ENCODE data around the gene FMN1.

Gene FMN1

DNA sequence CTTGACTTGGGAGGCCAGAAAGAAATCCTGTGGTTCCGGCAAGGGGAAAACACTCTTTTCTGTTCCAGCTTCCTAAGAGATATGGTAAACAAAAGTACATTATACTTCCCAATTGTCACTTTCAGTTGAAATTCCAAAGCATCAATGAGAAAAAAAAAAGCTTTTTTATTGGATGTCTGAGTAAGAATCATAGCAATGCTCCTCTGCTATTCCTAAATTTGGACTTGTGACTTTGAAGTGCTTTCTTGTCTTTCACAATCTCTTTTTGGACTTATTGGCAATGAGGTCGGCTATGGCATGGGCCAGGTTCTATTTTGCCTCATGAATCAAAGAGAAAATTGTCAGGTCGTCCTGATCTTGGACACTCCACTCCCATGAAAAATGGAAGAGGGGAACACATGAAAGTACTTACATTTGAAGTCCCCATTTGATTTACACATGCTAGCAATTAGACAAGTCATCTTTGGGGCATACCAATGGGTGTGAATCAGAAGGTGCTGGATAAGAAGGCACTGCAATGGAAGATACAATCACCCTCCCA is 306.2 kb downstream of the FMN1 start:
- no peaks in the 10 kb centered on the region for H3K27me3 ChIP-seq (ENCODE audit: insufficient read depth, low read depth)
- H3K4me1 ChIP-seq (ENCODE audit: low read depth, poor library complexity, severe bottlenecking), result peaks cover 4% of the 10 kb centered on the region
- no peaks in the 10 kb centered on the region for H3K79me2 ChIP-seq (ENCODE audit: insufficient read depth, low read depth)
- no peak overlapping the region for H3K4me2 ChIP-seq
- no peaks in the 10 kb centered on the region for H4K20me1 ChIP-seq (ENCODE audit: insufficient read depth)
- no peaks in the 10 kb centered on the region for H3K36me3 ChIP-seq (ENCODE audit: insufficient read depth)
- no peak overlapping the region for H2AFZ ChIP-seq (ENCODE audit: low read depth)
- no peak overlapping the region for H3K27ac ChIP-seq
- no peak overlapping the region for H3K9ac ChIP-seq
- no peak overlapping the region for H3K4me3 ChIP-seq (IDR thresholded peaks at IDR 0.05; ENCODE audit: insufficient read depth, low read depth, low read length)
- TF ChIP-seq, protein P1, sequence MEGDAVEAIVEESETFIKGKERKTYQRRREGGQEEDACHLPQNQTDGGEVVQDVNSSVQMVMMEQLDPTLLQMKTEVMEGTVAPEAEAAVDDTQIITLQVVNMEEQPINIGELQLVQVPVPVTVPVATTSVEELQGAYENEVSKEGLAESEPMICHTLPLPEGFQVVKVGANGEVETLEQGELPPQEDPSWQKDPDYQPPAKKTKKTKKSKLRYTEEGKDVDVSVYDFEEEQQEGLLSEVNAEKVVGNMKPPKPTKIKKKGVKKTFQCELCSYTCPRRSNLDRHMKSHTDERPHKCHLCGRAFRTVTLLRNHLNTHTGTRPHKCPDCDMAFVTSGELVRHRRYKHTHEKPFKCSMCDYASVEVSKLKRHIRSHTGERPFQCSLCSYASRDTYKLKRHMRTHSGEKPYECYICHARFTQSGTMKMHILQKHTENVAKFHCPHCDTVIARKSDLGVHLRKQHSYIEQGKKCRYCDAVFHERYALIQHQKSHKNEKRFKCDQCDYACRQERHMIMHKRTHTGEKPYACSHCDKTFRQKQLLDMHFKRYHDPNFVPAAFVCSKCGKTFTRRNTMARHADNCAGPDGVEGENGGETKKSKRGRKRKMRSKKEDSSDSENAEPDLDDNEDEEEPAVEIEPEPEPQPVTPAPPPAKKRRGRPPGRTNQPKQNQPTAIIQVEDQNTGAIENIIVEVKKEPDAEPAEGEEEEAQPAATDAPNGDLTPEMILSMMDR (conservative IDR thresholded peaks at IDR 0.05; ENCODE audit: low read depth, low read length), result no peak

DNA sequence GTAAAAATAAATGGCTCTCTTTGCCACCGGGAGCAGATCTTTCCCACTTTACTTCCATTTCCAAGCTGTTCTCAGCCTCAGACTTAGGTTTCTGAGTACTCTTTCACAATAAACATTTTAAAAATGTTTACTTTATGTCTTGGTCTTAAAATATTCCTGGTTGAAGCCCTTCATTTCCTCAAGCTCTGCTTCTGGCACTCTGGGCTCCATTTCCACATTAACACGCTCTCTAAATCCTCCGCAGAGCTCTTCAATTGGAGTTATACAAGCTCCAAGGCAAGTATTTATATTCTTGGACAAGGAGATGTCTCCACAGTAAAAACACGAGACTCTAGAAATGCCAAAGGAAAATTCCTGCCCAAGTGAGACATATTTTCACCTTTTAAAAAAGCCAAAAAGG is 307.4 kb downstream of the FMN1 start:
- H2AFZ ChIP-seq (ENCODE audit: low read depth), result no peak overlapping the region
- H3K4me1 ChIP-seq (ENCODE audit: low read depth, poor library complexity, severe bottlenecking), result peaks cover 4% of the 10 kb centered on the region
- no peak overlapping the region for H3K4me3 ChIP-seq (IDR thresholded peaks at IDR 0.05; ENCODE audit: insufficient read depth, low read depth, low read length)
- TF ChIP-seq, protein P1 (conservative IDR thresholded peaks at IDR 0.05; ENCODE audit: low read depth, low read length), result no peak
- no peak overlapping the region for H3K4me2 ChIP-seq
- H3K36me3 ChIP-seq (ENCODE audit: insufficient read depth), result no peaks in the 10 kb centered on the region
- no peaks in the 10 kb centered on the region for H4K20me1 ChIP-seq (ENCODE audit: insufficient read depth)
- no peaks in the 10 kb centered on the region for H3K79me2 ChIP-seq (ENCODE audit: insufficient read depth, low read depth)
- no peaks in the 10 kb centered on the region for H3K27me3 ChIP-seq (ENCODE audit: insufficient read depth, low read depth)
- no peak overlapping the region for H3K27ac ChIP-seq
- no peak overlapping the region for H3K9ac ChIP-seq

DNA sequence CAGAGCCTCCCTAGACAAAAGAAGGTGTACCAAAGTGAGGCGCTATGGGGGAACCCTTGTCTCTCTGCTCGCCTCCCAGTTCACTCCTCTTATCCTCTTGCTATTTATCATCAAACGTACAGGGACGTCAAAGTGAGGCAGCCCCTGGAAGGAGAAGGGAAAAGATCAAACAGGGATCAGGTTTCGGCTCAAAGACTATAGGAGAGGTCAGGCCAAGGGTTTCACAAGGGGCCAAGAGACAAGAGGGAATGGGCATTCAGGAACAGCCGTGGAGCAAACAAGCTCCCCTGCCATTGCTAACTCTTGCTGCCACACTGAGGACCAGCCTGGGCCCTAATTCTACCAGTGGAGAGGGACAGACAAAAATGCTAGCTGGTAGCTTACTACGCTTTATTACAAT is 308.1 kb downstream of the FMN1 start:
- TF ChIP-seq, protein P1 (conservative IDR thresholded peaks at IDR 0.05; ENCODE audit: low read depth, low read length), result no peak
- Histone ChIP-seq H3K4me3 (IDR thresholded peaks at IDR 0.05; ENCODE audit: insufficient read depth, low read depth, low read length) (no peak overlapping the region), H3K9ac (no peak overlapping the region), H3K79me2 (ENCODE audit: insufficient read depth, low read depth) (no peaks in the 10 kb centered on the region), H3K4me1 (ENCODE audit: low read depth, poor library complexity, severe bottlenecking) (peaks cover 4% of the 10 kb centered on the region), H3K4me2 (no peak overlapping the region), H3K27ac (no peak overlapping the region), H3K36me3 (ENCODE audit: insufficient read depth) (no peaks in the 10 kb centered on the region), H2AFZ (ENCODE audit: low read depth) (no peak overlapping the region), H3K27me3 (ENCODE audit: insufficient read depth, low read depth) (no peaks in the 10 kb centered on the region), H4K20me1 (ENCODE audit: insufficient read depth) (no peaks in the 10 kb centered on the region)

DNA sequence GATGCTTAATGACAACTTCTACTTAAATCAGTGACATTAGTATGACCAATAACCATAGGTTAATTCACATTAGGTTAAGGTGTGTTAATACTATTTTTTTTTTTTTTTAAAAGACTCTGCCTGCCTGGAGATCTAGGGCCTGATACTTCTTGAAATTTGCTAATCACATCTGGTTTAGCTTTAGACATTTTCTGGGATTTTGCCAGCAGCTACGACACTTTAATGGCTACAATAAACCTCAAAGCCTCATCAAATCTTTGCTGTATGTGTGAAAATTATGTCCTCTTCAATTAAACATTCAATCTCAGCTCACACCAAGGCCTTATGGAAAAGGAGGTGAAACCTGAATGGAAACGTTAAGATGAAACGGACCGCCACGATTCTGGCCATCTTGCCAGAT is 308.8 kb downstream of the FMN1 start:
- Histone ChIP-seq H3K4me2 (no peak overlapping the region), H3K4me1 (ENCODE audit: low read depth, poor library complexity, severe bottlenecking) (peaks cover 4% of the 10 kb centered on the region), H3K27me3 (ENCODE audit: insufficient read depth, low read depth) (no peaks in the 10 kb centered on the region), H2AFZ (ENCODE audit: low read depth) (no peak overlapping the region), H3K36me3 (ENCODE audit: insufficient read depth) (no peaks in the 10 kb centered on the region), H3K4me3 (IDR thresholded peaks at IDR 0.05; ENCODE audit: insufficient read depth, low read depth, low read length) (no peak overlapping the region), H3K9ac (no peak overlapping the region), H3K27ac (no peak overlapping the region), H3K79me2 (ENCODE audit: insufficient read depth, low read depth) (no peaks in the 10 kb centered on the region), H4K20me1 (ENCODE audit: insufficient read depth) (no peaks in the 10 kb centered on the region)
- TF ChIP-seq, protein P1 (conservative IDR thresholded peaks at IDR 0.05; ENCODE audit: low read depth, low read length), result no peak
